ENCODE measurements around the gene ADCY2.
A peak's percentile ranks its signal among the peaks of the same experiment; 100 is the strongest.

ADCY2 gene

GRCh38 chr5:7794311-7794710 is 398.4 kb downstream of the ADCY2 start:
- DNase-seq (ENCODE audit: low read depth): no peak
- H3K4me3 ChIP-seq (ENCODE audit: low read depth, low read length): no peak overlapping the region
- no peak for TF ChIP-seq CTCF (IDR thresholded peaks at IDR 0.05; ENCODE audit: control insufficient read depth, extremely low read depth, insufficient read depth)

- no peak for TF ChIP-seq CTCF (IDR thresholded peaks at IDR 0.05; ENCODE audit: control insufficient read depth, extremely low read depth, insufficient read depth)
- no peak for DNase-seq (ENCODE audit: low read depth)
Measured at GRCh38 chr5:7794823-7795222, 398.9 kb downstream of the ADCY2 start.

GRCh38 chr5:7795306-7795705 is 399.4 kb downstream of the ADCY2 start:
- DNase-seq (ENCODE audit: low read depth): no peak

More at GRCh38 chr5:7794823-7795222, 398.9 kb downstream of the ADCY2 start:
- H3K4me3 ChIP-seq (ENCODE audit: low read depth, low read length): no peak overlapping the region

GRCh38 chr5:7801891-7802614 is 406.1 kb downstream of the ADCY2 start:
- DNase-seq (ENCODE audit: low read depth): no peak
- H3K4me3 ChIP-seq (ENCODE audit: low read depth, low read length): no peak overlapping the region
- TF ChIP-seq CTCF (IDR thresholded peaks at IDR 0.05; ENCODE audit: control insufficient read depth, extremely low read depth, insufficient read depth): no peak

More at GRCh38 chr5:7795306-7795705, 399.4 kb downstream of the ADCY2 start:
- no peak for TF ChIP-seq CTCF (IDR thresholded peaks at IDR 0.05; ENCODE audit: control insufficient read depth, extremely low read depth, insufficient read depth)
- H3K4me3 ChIP-seq (ENCODE audit: low read depth, low read length): no peak overlapping the region

GRCh38 chr5:7802855-7803254 is 406.9 kb downstream of the ADCY2 start:
- DNase-seq (ENCODE audit: low read depth): no peak
- H3K4me3 ChIP-seq (ENCODE audit: low read depth, low read length): no peak overlapping the region
- no peak for TF ChIP-seq CTCF (IDR thresholded peaks at IDR 0.05; ENCODE audit: control insufficient read depth, extremely low read depth, insufficient read depth)

- no peak for TF ChIP-seq CTCF (IDR thresholded peaks at IDR 0.05; ENCODE audit: control insufficient read depth, extremely low read depth, insufficient read depth)
- no peak overlapping the region for H3K4me3 ChIP-seq (ENCODE audit: low read depth, low read length)
Measured at GRCh38 chr5:7803937-7804336, 408.0 kb downstream of the ADCY2 start.

GRCh38 chr5:7805379-7805778 is 409.4 kb downstream of the ADCY2 start:
- no peak for DNase-seq (ENCODE audit: low read depth)
- peak; percentile 25 for TF ChIP-seq CTCF (IDR thresholded peaks at IDR 0.05; ENCODE audit: control insufficient read depth, extremely low read depth, insufficient read depth)
- H3K4me3 ChIP-seq (ENCODE audit: low read depth, low read length): no peak overlapping the region

More at GRCh38 chr5:7803937-7804336, 408.0 kb downstream of the ADCY2 start:
- no peak for DNase-seq (ENCODE audit: low read depth)
